ENCODE results near the gene DMRTA2.

GRCh38 chr1:50426108-50426700, 3.0 kb upstream of the DMRTA2 start:
- TF ChIP-seq CTCF (IDR thresholded peaks at IDR 0.05) (no peak), POLR2A (IDR thresholded peaks at IDR 0.05) (no peak)
